A549 (cell line): ENCODE measurements around the gene CDH4. TPM values are rescaled to one million over a fixed set of nuclear protein-coding genes. Genes with fewer than 3 reads are reported as not detected.

Experiments used
- ATAC-seq, 2 experiments: fragments of 200-7000 bp in 1 of 2; fragments of >200 bp in 1 of 2; cut with Nextera tagmentation in 1 of 2; cut with Tn5 transposase in 1 of 2; 3 replicates each; pipeline versions ENCODE4 v1.8.0 to v1.9.1; 2018 to 2020; ENCODE audit warnings: mild to moderate bottlenecking in 1 of 2, moderate library complexity in 1 of 2
- CTCF ChIA-PET: fragments of 300-600 bp; sonication (Branson Sonifier 250); formaldehyde crosslinking; extraction: SDS; loops from one replicate; lab custom pipeline; 2021; ENCODE audit warnings: antibody characterized with exemption, inconsistent platforms; lab: Yijun Ruan, JAX
- POLR2A ChIA-PET: fragments of 350-600 bp; formaldehyde crosslinking; extraction: SDS; loops from one replicate; lab custom pipeline; 2021; ENCODE audit warnings: antibody characterized with exemption, inconsistent platforms; lab: Yijun Ruan, JAX
- DNase-seq, 2 experiments: peaks; one replicate each; pipeline versions ENCODE4 v3.0.0 to v3.0.0-alpha.2; 2011 to 2016; ENCODE audit warnings: low read depth in 1 of 2, low spot score in 1 of 2
- FAIRE-seq: peaks from 2 replicates; lab custom pipeline; 2011; peaks lifted over from hg19 to GRCh38; lab: Jason Lieb, UNC
- H3K27ac ChIP-seq, 2 experiments: fragments of >200 bp; sonication (Bioruptor Twin); formaldehyde crosslinking; 3 replicates each; pipeline ENCODE4 v1.5.1; 2016 to 2017
- H3K4me1 ChIP-seq: fragments of >200 bp; sonication (Bioruptor Twin); formaldehyde crosslinking; 3 replicates; pipeline ENCODE4 v1.6.1; 2016
- H3K4me2 ChIP-seq: fragments of >200 bp; sonication (Bioruptor Twin); formaldehyde crosslinking; 3 replicates; pipeline ENCODE4 v1.6.1; 2016
- H3K4me3 ChIP-seq: fragments of >200 bp; sonication (Bioruptor Twin); formaldehyde crosslinking; 3 replicates; pipeline ENCODE4 v1.5.1; 2016
- H3K9me3 ChIP-seq: fragments of >200 bp; sonication (Bioruptor Twin); formaldehyde crosslinking; 3 replicates; pipeline ENCODE4 v1.6.1; 2016
- CTCF ChIP-seq: fragments of >200 bp; sonication (Bioruptor Twin); formaldehyde crosslinking; IDR thresholded peaks from 3 replicates; pipeline ENCODE4 v1.5.1; 2016
- E2F6 ChIP-seq: IDR thresholded peaks from 2 replicates; pipeline ENCODE4 v1.6.1; 2012; ENCODE audit warnings: low read depth, borderline replicate concordance
- EHMT2 ChIP-seq: fragments of 200-600 bp; sonication (generic); IDR thresholded peaks from 2 replicates; pipeline ENCODE4 v1.6.1; 2016; ENCODE audit warnings: antibody characterized with exemption, low read depth, mild to moderate bottlenecking, moderate library complexity
- ESRRA ChIP-seq: fragments of 150-350 bp; IDR thresholded peaks from 2 replicates; pipeline ENCODE4 v1.6.1; 2014; ENCODE audit warnings: mild to moderate bottlenecking, low read length, borderline replicate concordance
- FOSB ChIP-seq: fragments of 250-450 bp; sonication (Bioruptor Pico); IDR thresholded peaks from 2 replicates; pipeline ENCODE4 v1.5.0; 2020; ENCODE audit warnings: mild to moderate bottlenecking, moderate library complexity
- FOSL2 ChIP-seq, 2 experiments: fragments of 450-650 bp in 1 of 2; fragments of >200 bp in 1 of 2; sonication (Bioruptor Twin) in 1 of 2; formaldehyde crosslinking; IDR thresholded peaks; 2 replicates each; pipeline versions ENCODE4 v1.5.0 to v1.6.1; 2016 to 2020; ENCODE audit warnings: mild to moderate bottlenecking in 1 of 2, moderate library complexity in 1 of 2
- GATA3 ChIP-seq: IDR thresholded peaks from 2 replicates; pipeline ENCODE4 v1.6.1; 2012; ENCODE audit warnings: borderline replicate concordance
- HOXB13 ChIP-seq: fragments of 250-450 bp; sonication (Bioruptor Pico); IDR thresholded peaks from 2 replicates; pipeline ENCODE4 v1.5.0; 2020; ENCODE audit warnings: low read depth, mild to moderate bottlenecking, moderate library complexity
- HOXB5 ChIP-seq: fragments of 250-450 bp; sonication (Bioruptor Pico); IDR thresholded peaks from 2 replicates; pipeline ENCODE4 v1.5.0; 2020; ENCODE audit warnings: mild to moderate bottlenecking, moderate library complexity
- JUNB ChIP-seq: fragments of >200 bp; sonication (Bioruptor Twin); formaldehyde crosslinking; IDR thresholded peaks from 2 replicates; pipeline ENCODE4 v1.6.1; 2016
- MAFK ChIP-seq: fragments of 450-650 bp; IDR thresholded peaks from 2 replicates; pipeline ENCODE4 v1.6.1; 2014; ENCODE audit not compliant: partially characterized antibody
- MAZ ChIP-seq: fragments of 150-350 bp; IDR thresholded peaks from 2 replicates; pipeline ENCODE4 v1.6.1; 2014; ENCODE audit warnings: antibody characterized with exemption, low read depth, low read length, borderline replicate concordance
- NFE2L2 ChIP-seq: fragments of 150-350 bp; conservative IDR thresholded peaks from 2 replicates; pipeline ENCODE4 v1.6.1; 2014; ENCODE audit warnings: low read length
- POLR2AphosphoS2 ChIP-seq: conservative IDR thresholded peaks from 2 replicates; pipeline ENCODE4 v1.6.1; 2012; ENCODE audit warnings: low read length, improper control_type of control experiment, inconsistent platforms
- RAD21 ChIP-seq, 2 experiments: fragments of >200 bp in 1 of 2; sonication (Bioruptor Twin) in 1 of 2; formaldehyde crosslinking in 1 of 2; IDR thresholded peaks in 1 of 2; conservative IDR thresholded peaks in 1 of 2; 2 replicates in 1 of 2; 3 replicates in 1 of 2; pipeline ENCODE4 v1.6.1; 2012 to 2018; ENCODE audit warnings: inconsistent platforms in 1 of 2
- RCOR1 ChIP-seq: fragments of 150-350 bp; IDR thresholded peaks from 2 replicates; pipeline ENCODE4 v1.6.1; 2014; ENCODE audit warnings: antibody characterized with exemption, low read length, low read depth
- REST ChIP-seq: fragments of 200-600 bp; sonication (generic); IDR thresholded peaks from 2 replicates; pipeline ENCODE4 v1.6.1; 2016; ENCODE audit warnings: antibody characterized with exemption, mild to moderate bottlenecking, moderate library complexity
- SREBF2 ChIP-seq: fragments of 450-650 bp; IDR thresholded peaks from 2 replicates; pipeline ENCODE4 v1.6.1; 2014; ENCODE audit warnings: mild to moderate bottlenecking, moderate library complexity
- TFCP2L1 ChIP-seq: fragments of 250-450 bp; sonication (Bioruptor Pico); IDR thresholded peaks from 2 replicates; pipeline ENCODE4 v1.5.0; 2021; ENCODE audit warnings: mild to moderate bottlenecking
- TP53 ChIP-seq: fragments of 250-450 bp; sonication (Bioruptor Pico); IDR thresholded peaks from 2 replicates; pipeline ENCODE4 v1.5.0; 2021; ENCODE audit warnings: mild to moderate bottlenecking, moderate library complexity
- ZC3H11A ChIP-seq: fragments of 450-650 bp; IDR thresholded peaks from 2 replicates; pipeline ENCODE4 v1.6.1; 2014; ENCODE audit warnings: antibody characterized with exemption, mild to moderate bottlenecking
- ZSCAN20 ChIP-seq: fragments of 250-450 bp; sonication (Bioruptor Pico); IDR thresholded peaks from 2 replicates; pipeline ENCODE4 v1.8.0; 2022; ENCODE audit warnings: mild to moderate bottlenecking, moderate library complexity
- WGBS: methylation state at CpG from one replicate; pipeline ENCODE4 v1.1.6; 2017; ENCODE audit errors: missing lambda C conversion rate; 5-methylcytosine and 5-hydroxymethylcytosine counted together
- polyA plus RNA-seq, 4 experiments: library from polyadenylated mRNA; depleted of rRNA in 3 of 4; stranded (reverse); fragments of >200 nt; fragmentation: RNase III in 1 of 4; extraction: RNeasy Plus Mini Kit Qiagen cat#74134 plus additional on column Dnase treatment in 1 of 4; gene quantifications; 2 replicates in 3 of 4; 3 replicates in 1 of 4; pipeline ENCODE4 v1.2.3, GENCODE V29; 2011 to 2017
- TF ChIP-seq, protein P1 (sequence below): fragments of 150-350 bp; IDR thresholded peaks from 2 replicates; pipeline ENCODE4 v1.6.1; 2014; ENCODE audit warnings: low read depth, mild to moderate bottlenecking, low read length
- TF ChIP-seq, protein P2 (sequence below): IDR thresholded peaks from 2 replicates; pipeline ENCODE4 v1.6.1; 2012
- TF ChIP-seq, protein P3 (sequence below): fragments of >200 bp; sonication (Bioruptor Twin); formaldehyde crosslinking; IDR thresholded peaks from 3 replicates; pipeline ENCODE4 v1.6.1; 2016

Gene CDH4
- polyA plus RNA-seq, 2 of the 4 experiments (the other 2 are of a cell fraction): 3.4 to 10.3 TPM

DNA sequence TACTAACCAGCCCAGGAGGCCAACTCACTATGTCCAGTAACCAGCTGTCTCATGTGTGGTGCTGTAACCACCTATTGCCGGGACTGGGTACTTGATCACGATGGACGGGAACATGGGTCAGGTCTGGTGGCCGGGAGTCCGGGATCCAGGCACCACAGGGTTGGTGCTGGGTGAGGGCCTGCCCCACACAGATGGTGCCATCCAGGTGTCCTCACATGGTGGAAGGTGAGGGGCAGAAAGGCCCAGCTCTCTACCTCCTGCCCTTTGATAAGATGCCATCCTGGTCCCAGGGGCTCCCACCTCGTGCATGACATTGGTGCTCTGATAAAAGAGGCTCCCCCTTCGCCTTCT, 697.3 kb downstream of the CDH4 start (continued):
- TF ChIP-seq HOXB13 (CRISPR knock-in tag): no peak

GRCh38 chr20:61949714-61950640, 697.9 kb downstream of the CDH4 start:
- Histone ChIP-seq H3K4me3 (no peak overlapping the region), H3K4me2 (no peak overlapping the region), H3K4me1 (no peaks in the 10 kb centered on the region), H3K27ac (no peak overlapping the region), H3K9me3 (peaks cover 8% of the 10 kb centered on the region; the same call in 1 of the 3 replicates)
- no peak for FAIRE-seq
- TF ChIP-seq ZC3H11A (no peak), HOXB5 (CRISPR knock-in tag) (no peak), FOSL2 (IDR thresholded peaks at IDR 0.05) (no peak), FOSL2 (CRISPR knock-in tag; IDR thresholded peaks at IDR 0.05) (no peak), RCOR1 (no peak), ESRRA (no peak), NFE2L2 (no peak), TP53 (CRISPR knock-in tag) (no peak), POLR2AphosphoS2 (no peak), EHMT2 (no peak), E2F6 (no peak), SREBF2 (no peak), MAZ (no peak), RAD21 (conservative IDR thresholded peaks at IDR 0.05 in 1 of 2, IDR thresholded peaks at IDR 0.05 in 1 of 2) (no peak), FOSB (CRISPR knock-in tag) (no peak), JUNB (no peak), GATA3 (no peak), MAFK (no peak)
- TF ChIP-seq, protein P1, sequence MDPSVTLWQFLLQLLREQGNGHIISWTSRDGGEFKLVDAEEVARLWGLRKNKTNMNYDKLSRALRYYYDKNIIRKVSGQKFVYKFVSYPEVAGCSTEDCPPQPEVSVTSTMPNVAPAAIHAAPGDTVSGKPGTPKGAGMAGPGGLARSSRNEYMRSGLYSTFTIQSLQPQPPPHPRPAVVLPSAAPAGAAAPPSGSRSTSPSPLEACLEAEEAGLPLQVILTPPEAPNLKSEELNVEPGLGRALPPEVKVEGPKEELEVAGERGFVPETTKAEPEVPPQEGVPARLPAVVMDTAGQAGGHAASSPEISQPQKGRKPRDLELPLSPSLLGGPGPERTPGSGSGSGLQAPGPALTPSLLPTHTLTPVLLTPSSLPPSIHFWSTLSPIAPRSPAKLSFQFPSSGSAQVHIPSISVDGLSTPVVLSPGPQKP: no peak
- TF ChIP-seq, protein P2, sequence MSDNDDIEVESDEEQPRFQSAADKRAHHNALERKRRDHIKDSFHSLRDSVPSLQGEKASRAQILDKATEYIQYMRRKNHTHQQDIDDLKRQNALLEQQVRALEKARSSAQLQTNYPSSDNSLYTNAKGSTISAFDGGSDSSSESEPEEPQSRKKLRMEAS: no peak
- TF ChIP-seq, protein P3, sequence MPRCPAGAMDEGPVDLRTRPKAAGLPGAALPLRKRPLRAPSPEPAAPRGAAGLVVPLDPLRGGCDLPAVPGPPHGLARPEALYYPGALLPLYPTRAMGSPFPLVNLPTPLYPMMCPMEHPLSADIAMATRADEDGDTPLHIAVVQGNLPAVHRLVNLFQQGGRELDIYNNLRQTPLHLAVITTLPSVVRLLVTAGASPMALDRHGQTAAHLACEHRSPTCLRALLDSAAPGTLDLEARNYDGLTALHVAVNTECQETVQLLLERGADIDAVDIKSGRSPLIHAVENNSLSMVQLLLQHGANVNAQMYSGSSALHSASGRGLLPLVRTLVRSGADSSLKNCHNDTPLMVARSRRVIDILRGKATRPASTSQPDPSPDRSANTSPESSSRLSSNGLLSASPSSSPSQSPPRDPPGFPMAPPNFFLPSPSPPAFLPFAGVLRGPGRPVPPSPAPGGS: no peak
- WGBS: 42% methylated on average over 14 of the region's 21 CpGs
- CTCF ChIA-PET: no interaction called here
- DNase-seq: no peak
- peak; percentile 26 to 60; a peak in 4 of 6 replicates for ATAC-seq
- POLR2A ChIA-PET: no interaction called here

- no peaks in the 10 kb centered on the region for H3K4me1 ChIP-seq
- ChIA-PET POLR2A (no interaction called here), CTCF (interaction anchor here (0.6 kb wide), 1 partner anchor 905 kb away, joined by 3 read pairs; no protein-coding TSS in a partner anchor)
- 20% methylated on average over 3 of the region's 7 CpGs for WGBS
- DNase-seq: no peak
- TF ChIP-seq HOXB5 (CRISPR knock-in tag) (no peak), REST (no peak), ZSCAN20 (CRISPR knock-in tag) (no peak), TFCP2L1 (no peak), ZC3H11A (no peak), CTCF (no peak), SREBF2 (no peak)
- TF ChIP-seq, protein P2: no peak
- TF ChIP-seq, all 56 proteins: peak for 0
- no peak overlapping the region for H3K4me2 ChIP-seq
- ATAC-seq (peak in 1 of 2 experiments; percentile 60; a peak in 4 of 6 replicates), FAIRE-seq (no peak)
- H3K9me3 ChIP-seq: 0 out of 3 replicates have a peak, but pooled peaks cover 4% of the 10 kb centered on the region
- H3K4me3 ChIP-seq: no peak overlapping the region
- H3K27ac ChIP-seq: no peak overlapping the region
Observed at GRCh38 chr20:61950641-61951071, 698.6 kb downstream of the CDH4 start.
